IPS-20b (cell line): ENCODE measurements around the gene GLYAT.
"Not testable (repeated sequence)": the region's sequence is repeated elsewhere in the genome, so short reads cannot be mapped to it uniquely, and the experiment has no call there.

Experiments
- H3K27ac ChIP-seq: one replicate; pipeline ENCODE4 v1.5.1; 2013; ENCODE audit warnings: low read length
- H3K27me3 ChIP-seq: 2 replicates; pipeline ENCODE4 v1.6.1; 2013; ENCODE audit warnings: mild to moderate bottlenecking, low read length, inconsistent platforms; ENCODE audit not compliant: insufficient read depth
- H3K36me3 ChIP-seq: 2 replicates; pipeline ENCODE4 v1.6.1; 2013; ENCODE audit warnings: low read depth, mild to moderate bottlenecking, inconsistent platforms, low read length, moderate library complexity; ENCODE audit not compliant: insufficient read depth
- H3K4me1 ChIP-seq: 2 replicates; pipeline ENCODE4 v1.6.1; 2013; ENCODE audit warnings: mild to moderate bottlenecking, control low read depth, inconsistent platforms, low read length, moderate library complexity; ENCODE audit not compliant: insufficient read depth
- H3K4me3 ChIP-seq: 2 replicates; pipeline ENCODE4 v1.5.1; 2013; ENCODE audit warnings: mild to moderate bottlenecking, low read length, inconsistent platforms
- H3K9ac ChIP-seq: 2 replicates; pipeline ENCODE4 v1.6.1; 2013; ENCODE audit warnings: low read depth, mild to moderate bottlenecking, inconsistent platforms, low read length, moderate library complexity
- H3K9me3 ChIP-seq: 2 replicates; pipeline ENCODE4 v1.6.1; 2013; ENCODE audit warnings: mild to moderate bottlenecking, low read depth, low read length, inconsistent platforms; ENCODE audit not compliant: insufficient read depth

GLYAT gene

GRCh38 chr11:58696825-58697224, 34.9 kb downstream of the GLYAT start:
- not testable (repeated sequence) for H3K27ac ChIP-seq, H3K4me3 ChIP-seq, H3K36me3 ChIP-seq, H3K27me3 ChIP-seq, H3K4me1 ChIP-seq, H3K9ac ChIP-seq
- H3K9me3 ChIP-seq, result peaks cover 17% of the 10 kb centered on the region; the same call in 1 of the 2 replicates

GRCh38 chr11:58693026-58693425, 38.7 kb downstream of the GLYAT start:
- Histone ChIP-seq H3K4me1 (no peaks in the 10 kb centered on the region), H3K9ac (no peak overlapping the region), H3K36me3 (no peaks in the 10 kb centered on the region), H3K27ac (no peak overlapping the region), H3K27me3 (no peaks in the 10 kb centered on the region), H3K9me3 (peaks cover 17% of the 10 kb centered on the region; the same call in 1 of the 2 replicates), H3K4me3 (no peak overlapping the region)

- no peaks in the 10 kb centered on the region for H3K36me3 ChIP-seq
- H3K27me3 ChIP-seq, result no peaks in the 10 kb centered on the region
- H3K4me1 ChIP-seq, result no peaks in the 10 kb centered on the region
- peaks cover 17% of the 10 kb centered on the region; the same call in 1 of the 2 replicates for H3K9me3 ChIP-seq
- H3K27ac ChIP-seq, result no peak overlapping the region
- no peak overlapping the region for H3K9ac ChIP-seq
- H3K4me3 ChIP-seq, result no peak overlapping the region
Measured at GRCh38 chr11:58691675-58692074, 40.1 kb downstream of the GLYAT start.

GRCh38 chr11:58688789-58689503, 42.8 kb downstream of the GLYAT start:
- no peaks in the 10 kb centered on the region for H3K36me3 ChIP-seq
- H3K27ac ChIP-seq, result no peak overlapping the region
- no peaks in the 10 kb centered on the region for H3K4me1 ChIP-seq
- no peaks in the 10 kb centered on the region for H3K27me3 ChIP-seq
- H3K9me3 ChIP-seq, result peaks cover 21% of the 10 kb centered on the region; the same call in 1 of the 2 replicates
- no peak overlapping the region for H3K4me3 ChIP-seq
- no peak overlapping the region for H3K9ac ChIP-seq

GRCh38 chr11:58685973-58686722, 45.6 kb downstream of the GLYAT start:
- Histone ChIP-seq H3K36me3 (no peaks in the 10 kb centered on the region), H3K27me3 (no peaks in the 10 kb centered on the region), H3K9ac (no peak overlapping the region), H3K4me1 (no peaks in the 10 kb centered on the region), H3K9me3 (peaks cover 16% of the 10 kb centered on the region; the same call in 1 of the 2 replicates), H3K4me3 (no peak overlapping the region), H3K27ac (no peak overlapping the region)

- peaks cover 35% of the 10 kb centered on the region; the same call in 1 of the 2 replicates for H3K9me3 ChIP-seq
- H3K4me1 ChIP-seq, H3K4me3 ChIP-seq, H3K9ac ChIP-seq, H3K36me3 ChIP-seq, H3K27me3 ChIP-seq, H3K27ac ChIP-seq: not testable (repeated sequence)
Measured at GRCh38 chr11:58682660-58683059, 49.1 kb downstream of the GLYAT start.

DNA sequence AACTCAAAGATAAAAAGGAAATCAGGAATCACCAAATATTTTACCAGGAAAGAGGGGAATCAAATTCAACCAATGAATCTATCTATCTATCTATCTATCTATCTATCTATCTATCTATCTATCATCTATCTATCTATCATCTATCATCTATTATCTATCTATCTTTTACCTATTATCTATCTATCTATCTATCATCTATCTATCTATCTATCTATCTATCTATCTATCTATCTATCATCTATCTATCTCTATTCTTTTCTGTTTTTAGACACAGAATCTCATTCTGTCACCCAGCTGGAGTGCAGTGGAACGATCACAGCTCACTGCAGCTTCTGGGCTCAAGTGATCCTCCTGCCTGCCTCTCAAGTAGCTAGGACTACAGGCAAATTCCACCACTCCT, 54.2 kb downstream of the GLYAT start:
- not testable (repeated sequence) for H3K27me3 ChIP-seq, H3K4me3 ChIP-seq, H3K36me3 ChIP-seq, H3K9ac ChIP-seq, H3K4me1 ChIP-seq, H3K27ac ChIP-seq
- peaks cover 31% of the 10 kb centered on the region; the same call in 1 of the 2 replicates for H3K9me3 ChIP-seq

GRCh38 chr11:58676563-58677135, 55.1 kb downstream of the GLYAT start:
- H3K4me1 ChIP-seq, result no peaks in the 10 kb centered on the region
- H3K4me3 ChIP-seq, result no peak overlapping the region
- no peak overlapping the region for H3K9ac ChIP-seq
- H3K9me3 ChIP-seq, result peaks cover 26% of the 10 kb centered on the region; the same call in 1 of the 2 replicates
- H3K27ac ChIP-seq, result no peak overlapping the region
- H3K27me3 ChIP-seq, result no peaks in the 10 kb centered on the region
- H3K36me3 ChIP-seq, result no peaks in the 10 kb centered on the region

DNA sequence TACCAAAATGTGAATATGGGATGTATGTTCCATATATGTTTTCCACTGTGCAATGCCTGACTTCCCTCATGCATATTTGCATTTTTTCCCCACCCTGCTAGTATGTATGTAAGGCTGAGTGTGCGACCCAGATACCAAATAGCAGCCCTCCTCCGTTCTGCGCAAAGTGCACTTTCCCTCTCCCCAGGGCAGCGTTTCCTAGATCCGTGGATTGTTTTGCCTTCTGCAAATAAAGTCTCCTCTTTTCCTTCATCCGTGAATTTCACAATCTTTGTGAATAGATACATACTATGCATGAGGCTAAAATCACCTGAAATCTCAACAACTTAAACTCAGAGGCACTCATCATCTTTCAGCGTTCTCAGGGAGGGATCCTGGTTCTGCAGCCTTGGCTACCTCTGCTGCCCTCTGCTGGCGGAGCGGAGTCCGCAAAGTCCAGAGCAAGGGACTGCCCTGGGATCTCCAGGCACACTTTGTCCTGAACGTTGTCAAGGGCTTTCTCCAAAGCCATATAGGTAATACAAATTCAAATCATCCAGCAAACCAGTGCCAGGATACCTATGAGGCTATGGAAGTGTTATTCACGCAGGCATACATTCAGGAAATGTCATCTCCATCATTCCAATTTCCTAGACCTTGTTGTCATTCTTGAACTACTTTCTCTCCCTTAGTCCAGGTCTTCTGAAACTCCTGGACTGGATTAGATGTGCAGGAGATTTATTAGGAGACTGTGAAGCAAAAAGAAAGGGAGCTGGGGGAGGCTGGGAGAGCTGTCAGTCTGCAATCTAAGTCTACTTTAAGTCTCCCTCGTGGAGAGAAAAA, 56.2 kb downstream of the GLYAT start:
- H3K9ac ChIP-seq, result no peak overlapping the region
- peaks cover 22% of the 10 kb centered on the region; the same call in 1 of the 2 replicates for H3K9me3 ChIP-seq
- H3K4me3 ChIP-seq, result no peak overlapping the region
- H3K27me3 ChIP-seq, result no peaks in the 10 kb centered on the region
- H3K36me3 ChIP-seq, result no peaks in the 10 kb centered on the region
- no peaks in the 10 kb centered on the region for H3K4me1 ChIP-seq
- H3K27ac ChIP-seq, result no peak overlapping the region

DNA sequence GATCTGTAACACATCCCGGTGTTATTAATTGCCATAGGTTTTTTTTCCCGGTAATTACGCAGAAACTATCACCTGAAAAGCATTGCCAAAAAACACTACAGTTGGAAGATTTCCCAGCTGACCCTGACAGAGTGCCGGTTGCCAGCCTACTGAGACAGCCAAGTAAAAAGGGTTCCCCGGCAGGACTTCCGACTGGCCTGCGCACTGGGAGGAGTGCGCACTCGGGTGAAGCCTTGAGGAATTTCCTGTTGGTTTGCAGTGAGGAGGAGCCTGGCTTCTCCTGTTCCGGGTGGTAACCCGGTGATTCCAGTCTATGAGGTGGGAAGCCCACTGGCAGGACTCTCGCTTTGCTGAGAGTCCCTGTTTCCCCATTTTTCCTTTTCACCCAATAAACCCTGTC, 57.1 kb downstream of the GLYAT start:
- Histone ChIP-seq H3K27ac (no peak overlapping the region), H3K36me3 (no peaks in the 10 kb centered on the region), H3K27me3 (no peaks in the 10 kb centered on the region), H3K4me3 (no peak overlapping the region), H3K4me1 (no peaks in the 10 kb centered on the region), H3K9me3 (peaks cover 12% of the 10 kb centered on the region; the same call in 1 of the 2 replicates), H3K9ac (no peak overlapping the region)

DNA sequence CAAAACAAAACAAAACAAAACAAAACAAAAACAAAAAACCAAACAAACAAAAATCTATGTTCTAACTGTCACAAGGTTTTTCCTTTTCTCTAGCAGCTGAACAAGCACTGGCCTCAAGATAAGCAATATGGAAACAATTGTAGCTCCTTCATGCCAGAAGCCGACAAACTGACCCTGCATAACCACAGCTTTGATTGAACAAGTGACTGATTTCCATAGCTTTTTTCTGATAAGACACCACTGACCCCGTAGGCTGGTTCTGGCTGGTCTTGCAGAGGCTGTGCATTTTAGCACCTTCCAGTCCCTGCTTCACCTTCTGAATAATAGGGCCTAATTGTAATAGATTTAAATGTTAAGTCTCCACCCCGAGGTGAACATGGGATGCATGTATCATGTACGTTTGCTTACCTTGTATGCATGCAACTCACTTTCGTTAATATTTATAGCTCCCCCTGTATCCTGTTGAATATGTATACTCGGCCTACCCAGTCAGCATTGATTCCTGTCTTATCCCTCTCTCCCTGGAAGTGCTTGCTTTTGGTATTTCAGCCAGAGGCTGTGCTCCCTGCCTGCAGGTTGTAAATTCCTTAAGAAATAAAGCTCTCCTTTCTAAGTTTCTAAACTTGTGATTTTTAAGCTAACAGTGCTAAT, 59.6 kb downstream of the GLYAT start:
- H3K9me3 ChIP-seq, result no peaks in the 10 kb centered on the region
- H3K27me3 ChIP-seq, result no peaks in the 10 kb centered on the region
- no peaks in the 10 kb centered on the region for H3K36me3 ChIP-seq
- no peaks in the 10 kb centered on the region for H3K4me1 ChIP-seq
- no peak overlapping the region for H3K27ac ChIP-seq
- no peak overlapping the region for H3K9ac ChIP-seq
- H3K4me3 ChIP-seq, result no peak overlapping the region
